ENCODE measurements around the gene SLK.

The SLK gene

GRCh38 chr10:104018471-104018870 lies 51.5 kb downstream of the SLK start:
- TF ChIP-seq CTCF (conservative IDR thresholded peaks at IDR 0.05; ENCODE audit: low read length) = no peak

GRCh38 chr10:104020020-104020419 lies 53.1 kb downstream of the SLK start:
- TF ChIP-seq CTCF (conservative IDR thresholded peaks at IDR 0.05; ENCODE audit: low read length) = no peak
- no peak for DNase-seq (ENCODE audit: low read depth)
- H3K4me3 ChIP-seq (ENCODE audit: low read length) = no peak overlapping the region

More at GRCh38 chr10:104018471-104018870, 51.5 kb downstream of the SLK start:
- H3K4me3 ChIP-seq (ENCODE audit: low read length) = no peak overlapping the region
- DNase-seq (ENCODE audit: low read depth) = no peak

- no peak for DNase-seq (ENCODE audit: low read depth)
- no peak overlapping the region for H3K4me3 ChIP-seq (ENCODE audit: low read length)
- no peak for TF ChIP-seq CTCF (conservative IDR thresholded peaks at IDR 0.05; ENCODE audit: low read length)
Measured at GRCh38 chr10:104021246-104021645, 54.3 kb downstream of the SLK start.

GRCh38 chr10:104022026-104022425 lies 55.1 kb downstream of the SLK start:
- TF ChIP-seq CTCF (conservative IDR thresholded peaks at IDR 0.05; ENCODE audit: low read length) = no peak
- no peak overlapping the region for H3K4me3 ChIP-seq (ENCODE audit: low read length)
- DNase-seq (ENCODE audit: low read depth) = no peak

GRCh38 chr10:104025524-104025923 lies 58.6 kb downstream of the SLK start:
- TF ChIP-seq CTCF (conservative IDR thresholded peaks at IDR 0.05; ENCODE audit: low read length) = no peak
- no peak overlapping the region for H3K4me3 ChIP-seq (ENCODE audit: low read length)
- no peak for DNase-seq (ENCODE audit: low read depth)

- no peak overlapping the region for H3K4me3 ChIP-seq (ENCODE audit: low read length)
- no peak for TF ChIP-seq CTCF (conservative IDR thresholded peaks at IDR 0.05; ENCODE audit: low read length)
- DNase-seq (ENCODE audit: low read depth) = no peak
Measured at GRCh38 chr10:104026762-104027161, 59.8 kb downstream of the SLK start.

- TF ChIP-seq CTCF (conservative IDR thresholded peaks at IDR 0.05; ENCODE audit: low read length) = peak; percentile 47
- H3K4me3 ChIP-seq (ENCODE audit: low read length) = no peak overlapping the region
- DNase-seq (ENCODE audit: low read depth) = peak; percentile 12
Measured at GRCh38 chr10:104028146-104028545, 61.2 kb downstream of the SLK start.

All from AG10803 (cell line).